Endothelial cell of umbilical vein (primary cell): ENCODE results near the gene SLC46A3.

Experiments
- CTCF ChIP-seq, 2 donors: IDR thresholded peaks; 1 replicate in 1 of 2; 2 replicates in 1 of 2; pipeline ENCODE4 v1.5.1; 2011; ENCODE audit warnings: low read length in 2 of 2, mild to moderate bottlenecking in 2 of 2, moderate library complexity in 2 of 2, control low read depth in 1 of 2, inconsistent platforms in 1 of 2, low read depth in 1 of 2; ENCODE audit not compliant: insufficient read depth in 1 of 2; ENCODE audit errors: extremely low read depth in 1 of 2
- EZH2 ChIP-seq: IDR thresholded peaks from 2 replicates; pipeline ENCODE4 v1.6.1; 2012; ENCODE audit warnings: borderline replicate concordance, low read depth, mild to moderate bottlenecking, moderate library complexity, low read length, inconsistent platforms; ENCODE audit not compliant: severe bottlenecking
- FOS ChIP-seq: IDR thresholded peaks from 2 replicates; pipeline ENCODE4 v1.6.1; 2011; ENCODE audit warnings: mild to moderate bottlenecking, low read length, moderate library complexity, borderline replicate concordance; ENCODE audit not compliant: insufficient read depth
- MAX ChIP-seq: IDR thresholded peaks from 2 replicates; pipeline ENCODE4 v1.6.1; 2011; ENCODE audit not compliant: insufficient read depth, insufficient read length
- MYC ChIP-seq: IDR thresholded peaks from one replicate; pipeline ENCODE4 v1.6.1; 2011; ENCODE audit warnings: mild to moderate bottlenecking, low read depth, low read length
- POLR2A ChIP-seq: IDR thresholded peaks from 2 replicates; pipeline ENCODE4 v1.6.1; 2012; ENCODE audit warnings: low read depth, mild to moderate bottlenecking, control low read depth, low read length
- POLR2AphosphoS5 ChIP-seq: IDR thresholded peaks from 2 replicates; pipeline ENCODE4 v1.6.1; 2012; ENCODE audit warnings: low read depth, mild to moderate bottlenecking, control low read depth, low read length, moderate library complexity; ENCODE audit not compliant: insufficient read depth

GRCh38 chr13:28719227-28720055, 671 bp upstream of the SLC46A3 start:
- TF ChIP-seq CTCF (IDR thresholded peaks at IDR 0.05; ENCODE audit: extremely low read depth in 1 of 2, insufficient read depth in 1 of 2, low read depth in 1 of 2, low read length in 2 of 2) (no peak), POLR2A (no peak), EZH2 (no peak), POLR2AphosphoS5 (no peak), MYC (no peak), FOS (no peak), MAX (no peak)
